BLaER1 treated with 17β-estradiol and CSF1 and Interleukin-3, amounts not matched to agents 10 nM and 100 nM (cell line): ENCODE results near the gene CAMKMT.
"Not testable (repeated sequence)": the region's sequence is repeated elsewhere in the genome, so short reads cannot be mapped to it uniquely, and the experiment has no call there.

ENCODE experiments used
- H3K27ac ChIP-seq, 11 experiments: shearing (Covaris generic); formaldehyde crosslinking; 2 replicates each; pipeline ENCODE4 v1.8.1; 2022
- H3K27me3 ChIP-seq, 11 experiments: shearing (Covaris generic); formaldehyde crosslinking; 2 replicates each; pipeline ENCODE4 v1.8.1; 2022
- H3K36me3 ChIP-seq, 11 experiments: shearing (Covaris generic); formaldehyde crosslinking; 2 replicates each; pipeline ENCODE4 v1.8.1; 2022
- H3K4me1 ChIP-seq, 10 experiments: shearing (Covaris generic); formaldehyde crosslinking; 2 replicates each; pipeline ENCODE4 v1.8.1; 2022
- H3K4me2 ChIP-seq, 11 experiments: shearing (Covaris generic); formaldehyde crosslinking; 2 replicates each; pipeline ENCODE4 v1.8.1; 2022
- H3K4me3 ChIP-seq, 10 experiments: shearing (Covaris generic); formaldehyde crosslinking; 2 replicates each; pipeline ENCODE4 v1.8.1; 2022
- H3K9ac ChIP-seq, 11 experiments: shearing (Covaris generic); formaldehyde crosslinking; 2 replicates each; pipeline ENCODE4 v1.8.1; 2022
- H3K9me3 ChIP-seq, 11 experiments: shearing (Covaris generic); formaldehyde crosslinking; replicated peaks in 1 of 11; 2 replicates each; pipeline ENCODE4 v1.8.1; 2022
- H4K20me1 ChIP-seq, 11 experiments: shearing (Covaris generic); formaldehyde crosslinking; 2 replicates each; pipeline ENCODE4 v1.8.1; 2022
- Cebpa-rat ChIP-seq, 11 experiments: shearing (Covaris generic); IDR thresholded peaks; 2 replicates each; pipeline ENCODE4 v1.8.1; 2022

CAMKMT gene

DNA sequence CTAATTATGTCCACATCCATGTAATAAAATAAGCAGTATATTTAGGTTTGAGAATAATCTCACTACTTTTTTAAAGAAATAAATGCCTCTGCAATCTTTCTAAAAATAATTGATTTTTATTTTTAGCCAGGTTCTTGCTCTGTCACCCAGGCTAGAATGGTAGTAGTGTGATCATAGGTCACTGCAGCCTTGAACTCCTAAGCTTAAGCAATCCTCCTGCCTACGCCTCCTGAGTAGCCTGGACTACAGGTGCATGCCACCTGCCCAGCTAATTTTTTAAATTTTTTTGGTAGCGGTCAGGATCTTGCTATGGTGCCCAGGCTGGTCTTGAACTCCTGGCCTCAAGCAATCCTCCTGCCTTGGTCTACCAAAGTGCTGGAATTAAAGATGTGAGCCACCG, 133.3 kb downstream of the CAMKMT start:
- Histone ChIP-seq H3K4me3 (no peak overlapping the region), H3K4me1 (no peaks in the 10 kb centered on the region), H3K4me2 (no peak overlapping the region), H3K9me3 (no peaks in the 10 kb centered on the region), H3K27me3 (no peaks in the 10 kb centered on the region), H3K9ac (no peak overlapping the region), H4K20me1 (no peaks in the 10 kb centered on the region), H3K36me3 (no peaks in the 10 kb centered on the region), H3K27ac (no peak overlapping the region)
- no peak for TF ChIP-seq Cebpa-rat (IDR thresholded peaks at IDR 0.05)

- no peaks in the 10 kb centered on the region for H3K36me3 ChIP-seq
- no peaks in the 10 kb centered on the region for H3K27me3 ChIP-seq
- TF ChIP-seq Cebpa-rat (IDR thresholded peaks at IDR 0.05) = no peak
- no peak overlapping the region for H3K9ac ChIP-seq
- H3K4me1 ChIP-seq = no peaks in the 10 kb centered on the region
- no peak overlapping the region for H3K4me2 ChIP-seq
- H4K20me1 ChIP-seq = no peaks in the 10 kb centered on the region
- H3K9me3 ChIP-seq = no peaks in the 10 kb centered on the region
- H3K4me3 ChIP-seq = no peak overlapping the region
- H3K27ac ChIP-seq = no peak overlapping the region
These were observed 133.8 kb downstream of the CAMKMT start for GRCh38 chr2:44495544-44495943.

DNA sequence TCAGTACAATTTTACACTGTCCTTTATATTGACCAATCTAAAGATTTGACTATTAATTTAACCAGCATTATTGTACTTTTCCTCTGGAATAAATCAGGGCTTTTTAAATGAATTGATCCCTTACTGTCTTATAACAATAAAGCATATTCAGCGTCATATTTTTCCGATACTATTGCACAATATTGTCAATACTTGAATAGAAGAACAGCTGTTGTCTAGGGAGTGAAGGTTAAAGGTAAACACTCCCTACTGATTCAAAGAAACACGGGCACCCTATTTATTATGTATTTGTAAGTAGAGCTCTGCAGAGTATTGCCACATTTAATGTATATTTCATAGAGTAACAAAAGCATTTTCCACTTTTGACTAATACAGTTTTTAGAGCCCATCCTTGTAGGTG, 134.4 kb downstream of the CAMKMT start:
- Histone ChIP-seq H3K4me3 (no peak overlapping the region), H3K9ac (no peak overlapping the region), H3K36me3 (no peaks in the 10 kb centered on the region), H3K27me3 (no peaks in the 10 kb centered on the region), H3K4me2 (no peak overlapping the region), H3K4me1 (no peaks in the 10 kb centered on the region), H4K20me1 (no peaks in the 10 kb centered on the region), H3K9me3 (no peaks in the 10 kb centered on the region), H3K27ac (no peak overlapping the region)
- 0 out of 22 replicates have a peak, but pooled peaks of 1 of the 11 experiments have one; percentile 17 for TF ChIP-seq Cebpa-rat (IDR thresholded peaks at IDR 0.05)

DNA sequence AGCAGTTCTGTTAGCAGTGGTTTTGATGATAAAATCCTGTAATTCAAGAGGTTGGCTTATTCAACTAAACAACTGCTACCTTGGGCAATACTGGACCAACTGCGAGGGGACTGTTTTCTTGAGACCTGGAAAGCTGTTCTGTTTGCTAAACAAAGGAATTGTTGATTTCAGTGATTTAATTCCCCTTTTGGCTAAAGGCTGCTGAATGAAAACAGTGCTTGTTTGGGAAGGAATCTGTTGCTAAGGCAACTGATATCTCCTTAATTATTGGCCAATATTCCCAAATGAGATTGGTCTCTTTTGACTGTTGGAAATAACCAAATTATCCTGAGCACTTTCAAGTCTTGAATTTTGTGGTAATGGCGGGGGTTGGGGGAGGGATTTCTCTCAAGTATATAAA, 136.8 kb downstream of the CAMKMT start:
- Histone ChIP-seq H3K4me1 (no peaks in the 10 kb centered on the region), H3K4me3 (no peak overlapping the region), H3K27me3 (no peaks in the 10 kb centered on the region), H3K9ac (no peak overlapping the region), H3K27ac (no peak overlapping the region), H3K9me3 (no peaks in the 10 kb centered on the region), H3K4me2 (no peak overlapping the region), H4K20me1 (no peaks in the 10 kb centered on the region), H3K36me3 (no peaks in the 10 kb centered on the region)
- TF ChIP-seq Cebpa-rat (IDR thresholded peaks at IDR 0.05) = no peak

- H3K9me3 ChIP-seq, H3K27ac ChIP-seq, H3K4me1 ChIP-seq, H3K36me3 ChIP-seq, H3K4me3 ChIP-seq, H3K27me3 ChIP-seq, H3K9ac ChIP-seq, H4K20me1 ChIP-seq, H3K4me2 ChIP-seq: not testable (repeated sequence)
These were observed 143.9 kb downstream of the CAMKMT start for GRCh38 chr2:44505664-44506063.

DNA sequence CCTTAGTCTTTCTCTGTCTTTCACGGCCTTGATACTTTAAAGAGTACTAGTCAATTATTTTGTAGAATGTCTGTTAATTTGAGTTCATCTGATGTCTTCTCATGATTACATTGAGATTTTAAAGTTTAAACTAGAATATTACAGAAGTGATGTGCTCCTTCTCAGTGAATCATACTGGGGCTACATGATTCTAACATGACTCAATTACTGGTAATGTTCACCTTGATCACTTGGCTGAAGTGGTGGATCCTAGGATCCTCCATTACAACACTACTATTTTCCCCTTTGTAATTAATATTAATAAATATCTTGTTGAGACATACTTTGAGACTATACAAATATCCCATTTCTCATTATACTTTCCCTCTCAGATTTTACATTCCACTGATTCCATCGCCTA, 148.5 kb downstream of the CAMKMT start:
- Histone ChIP-seq H3K9me3 (peaks cover 0 to 3% (median 0%) of the 10 kb centered on the region in 11 experiments; a peak in 1 of 22 replicates), H3K36me3 (no peaks in the 10 kb centered on the region), H3K27ac (no peak overlapping the region), H3K4me2 (no peak overlapping the region), H4K20me1 (no peaks in the 10 kb centered on the region), H3K27me3 (no peaks in the 10 kb centered on the region), H3K9ac (no peak overlapping the region), H3K4me1 (no peaks in the 10 kb centered on the region), H3K4me3 (no peak overlapping the region)
- TF ChIP-seq Cebpa-rat (IDR thresholded peaks at IDR 0.05) = no peak

DNA sequence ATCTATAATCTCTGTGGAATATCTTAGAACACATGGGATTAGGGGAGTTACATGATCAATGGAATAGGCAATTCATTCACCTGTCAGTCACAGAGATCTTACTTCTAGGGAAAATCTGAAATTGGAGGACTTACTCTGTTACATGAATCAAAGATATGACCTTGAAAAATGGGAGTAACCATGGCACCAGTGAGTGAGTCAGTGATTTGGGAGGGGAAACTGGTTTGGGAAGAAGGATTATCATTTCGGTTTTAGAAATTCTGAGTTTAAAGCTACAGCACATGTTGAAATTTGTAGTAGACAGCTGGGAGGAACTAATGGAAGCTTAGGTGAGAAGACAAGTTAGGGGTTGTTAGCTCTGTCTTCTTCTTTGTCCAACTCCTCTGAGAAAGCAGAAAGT, 153.7 kb downstream of the CAMKMT start:
- H3K36me3 ChIP-seq = peaks cover 0 to 2% (median 0%) of the 10 kb centered on the region in 11 experiments; a peak in 1 of 22 replicates
- no peaks in the 10 kb centered on the region for H4K20me1 ChIP-seq
- no peaks in the 10 kb centered on the region for H3K27me3 ChIP-seq
- H3K4me1 ChIP-seq = no peaks in the 10 kb centered on the region
- H3K27ac ChIP-seq = no peak overlapping the region
- no peak for TF ChIP-seq Cebpa-rat (IDR thresholded peaks at IDR 0.05)
- no peak overlapping the region for H3K4me2 ChIP-seq
- H3K9ac ChIP-seq = no peak overlapping the region
- no peak overlapping the region for H3K4me3 ChIP-seq
- H3K9me3 ChIP-seq = peaks cover 4 to 11% (median 4%) of the 10 kb centered on the region in 11 experiments; a peak in 21 of 22 replicates

DNA sequence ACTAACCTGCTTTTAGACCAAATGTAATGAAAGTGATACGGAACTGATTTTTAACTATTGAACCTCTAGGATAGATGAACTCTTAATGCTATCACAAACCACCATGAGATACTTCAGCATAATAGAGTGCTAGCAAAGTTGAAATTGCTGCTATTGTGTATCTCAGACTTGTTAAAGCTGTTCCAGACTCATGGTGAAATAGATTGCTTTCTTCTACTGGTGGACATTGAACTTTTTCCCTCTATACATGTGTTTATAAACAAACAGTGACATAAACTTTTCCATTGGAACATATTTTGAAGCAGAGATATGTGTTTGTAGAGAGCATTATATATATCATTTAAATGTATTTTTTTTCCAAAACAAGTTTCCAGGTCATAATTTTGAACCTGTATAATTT, 157.3 kb downstream of the CAMKMT start:
- TF ChIP-seq Cebpa-rat (IDR thresholded peaks at IDR 0.05) = no peak
- H3K4me1 ChIP-seq = no peaks in the 10 kb centered on the region

GRCh38 chr2:44522846-44523245, 161.1 kb downstream of the CAMKMT start:
- Histone ChIP-seq H3K4me1 (peaks cover 0 to 6% (median 0%) of the 10 kb centered on the region in 10 experiments; a peak in 2 of 20 replicates), H3K27ac (no peak overlapping the region), H3K4me2 (no peak overlapping the region), H3K9ac (no peak overlapping the region), H3K9me3 (peaks cover 30 to 42% (median 36%) of the 10 kb centered on the region in 11 experiments), H3K36me3 (peaks cover 0 to 39% (median 11%) of the 10 kb centered on the region in 11 experiments; a peak in 13 of 22 replicates), H4K20me1 (no peaks in the 10 kb centered on the region), H3K27me3 (no peaks in the 10 kb centered on the region), H3K4me3 (no peak overlapping the region)
- no peak for TF ChIP-seq Cebpa-rat (IDR thresholded peaks at IDR 0.05)

More for the DNA sequence above, 157.3 kb downstream of the CAMKMT start:
- H3K36me3 ChIP-seq = peaks cover 0 to 34% (median 11%) of the 10 kb centered on the region in 11 experiments; a peak in 13 of 22 replicates
- no peak overlapping the region for H3K27ac ChIP-seq
- no peak overlapping the region for H3K4me3 ChIP-seq
- no peaks in the 10 kb centered on the region for H4K20me1 ChIP-seq
- H3K9ac ChIP-seq = no peak overlapping the region
- no peak overlapping the region for H3K4me2 ChIP-seq
- no peaks in the 10 kb centered on the region for H3K27me3 ChIP-seq
- peaks cover 30 to 42% (median 36%) of the 10 kb centered on the region in 11 experiments for H3K9me3 ChIP-seq

GRCh38 chr2:44524347-44524926, 162.7 kb downstream of the CAMKMT start:
- no peak overlapping the region for H3K4me2 ChIP-seq
- H3K9me3 ChIP-seq = peaks cover 30 to 41% (median 36%) of the 10 kb centered on the region in 11 experiments
- peaks cover 0 to 39% (median 11%) of the 10 kb centered on the region in 11 experiments; a peak in 13 of 22 replicates for H3K36me3 ChIP-seq
- no peak overlapping the region for H3K4me3 ChIP-seq
- no peaks in the 10 kb centered on the region for H4K20me1 ChIP-seq
- no peak overlapping the region for H3K9ac ChIP-seq
- H3K27ac ChIP-seq = no peak overlapping the region
- H3K4me1 ChIP-seq = peaks cover 0 to 12% (median 0%) of the 10 kb centered on the region in 10 experiments; a peak in 2 of 20 replicates
- no peak for TF ChIP-seq Cebpa-rat (IDR thresholded peaks at IDR 0.05)
- H3K27me3 ChIP-seq = no peaks in the 10 kb centered on the region
